ENCODE results near the gene PYCARD.
"Not testable (repeated sequence)": the region's sequence is repeated elsewhere in the genome, so short reads cannot be mapped to it uniquely, and the experiment has no call there.

Gene PYCARD

GRCh38 chr16:31214708-31215286 is 12.2 kb upstream of the PYCARD start:
- no peak for DNase-seq

- no peak for DNase-seq
These were observed 11.5 kb upstream of the PYCARD start, which contains the start of gene TRIM72 for GRCh38 chr16:31213877-31214707. TRIM72 (plus strand) TSS chr16:31214119; CDS start chr16:31214739, 620 bp downstream.

- DNase-seq = no peak
These were observed 10.8 kb upstream of the PYCARD start for GRCh38 chr16:31213342-31213741.

- DNase-seq = no peak
These were observed 4.2 kb upstream of the PYCARD start for GRCh38 chr16:31206776-31207175.

GRCh38 chr16:31204871-31205666 is 2.5 kb upstream of the PYCARD start:
- no peak for DNase-seq

- DNase-seq = peak; percentile 48
These were observed 762 bp downstream of the PYCARD start for GRCh38 chr16:31201582-31202413.

- no peak for DNase-seq
These were observed 1.6 kb downstream of the PYCARD start for GRCh38 chr16:31200821-31201568.

GRCh38 chr16:31200111-31200510 is 2.4 kb downstream of the PYCARD start:
- DNase-seq = not testable (repeated sequence)

GRCh38 chr16:31199430-31200041 is 3.0 kb downstream of the PYCARD start:
- no peak for DNase-seq

GRCh38 chr16:31198207-31198882 is 4.2 kb downstream of the PYCARD start:
- no peak for DNase-seq

- no peak for DNase-seq
These were observed 6.1 kb downstream of the PYCARD start for GRCh38 chr16:31196324-31197088.

- DNase-seq = not testable (repeated sequence)
These were observed 6.7 kb downstream of the PYCARD start for GRCh38 chr16:31195861-31196260.

- DNase-seq = no peak
These were observed 7.7 kb downstream of the PYCARD start for GRCh38 chr16:31194898-31195297.

GRCh38 chr16:31193874-31194273 is 8.7 kb downstream of the PYCARD start:
- no peak for DNase-seq

GRCh38 chr16:31192856-31193642 is 9.5 kb downstream of the PYCARD start:
- DNase-seq = no peak

GRCh38 chr16:31191697-31192428 is 10.7 kb downstream of the PYCARD start:
- DNase-seq = no peak

- DNase-seq = no peak
These were observed 11.6 kb downstream of the PYCARD start for GRCh38 chr16:31190818-31191444.

- no peak for DNase-seq
These were observed 12.5 kb downstream of the PYCARD start for GRCh38 chr16:31190061-31190460.
